ENCODE measurements around the gene ID4. TPM values are rescaled to one million over a fixed set of nuclear protein-coding genes. Genes with fewer than 3 reads are reported as not detected.
A peak's percentile ranks its signal among the peaks of the same experiment; 100 is the strongest.

Gene ID4
- total and polyA plus RNA-seq, 2 donors from 2014 or later, result 17.9 to 60.4 TPM

GRCh38 chr6:19864285-19864684 is 27.1 kb downstream of the ID4 start:
- Histone ChIP-seq H3K27ac (ENCODE audit: low read depth in 2 of 2, low read length in 2 of 2) (no peak overlapping the region), H3K27me3 (ENCODE audit: control insufficient read depth, insufficient read depth, low read length) (no peaks in the 10 kb centered on the region), H3K9ac (ENCODE audit: low read length in 3 of 3) (no peak overlapping the region), H3K9me3 (ENCODE audit: control insufficient read depth in 2 of 3, insufficient read depth in 1 of 3, low read length in 3 of 3) (no peaks in the 10 kb centered on the region), H3K4me1 (ENCODE audit: control insufficient read depth in 2 of 3, insufficient read depth in 2 of 3, low read depth in 1 of 3, low read length in 3 of 3) (no peaks in the 10 kb centered on the region), H3K4me3 (ENCODE audit: low read length in 3 of 3) (no peak overlapping the region), H3K36me3 (ENCODE audit: control insufficient read depth in 2 of 3, insufficient read depth in 3 of 3, low read length in 3 of 3) (no peaks in the 10 kb centered on the region)
- intact Hi-C loops (cut with DNase I), result no loop called here
- no peak for DNase-seq
- no peak for FAIRE-seq
- TF ChIP-seq CTCF (IDR thresholded peaks at IDR 0.05; ENCODE audit: borderline replicate concordance, extremely low read depth, insufficient read depth), result no peak

GRCh38 chr6:19865178-19865577 is 28.0 kb downstream of the ID4 start:
- no peak for TF ChIP-seq CTCF (IDR thresholded peaks at IDR 0.05; ENCODE audit: borderline replicate concordance, extremely low read depth, insufficient read depth)
- no peaks in the 10 kb centered on the region for H3K27me3 ChIP-seq (ENCODE audit: control insufficient read depth, insufficient read depth, low read length)
- no peaks in the 10 kb centered on the region for H3K4me1 ChIP-seq (ENCODE audit: control insufficient read depth in 2 of 3, insufficient read depth in 2 of 3, low read depth in 1 of 3, low read length in 3 of 3)
- no peak overlapping the region for H3K27ac ChIP-seq (ENCODE audit: low read depth in 2 of 2, low read length in 2 of 2)
- no peak overlapping the region for H3K9ac ChIP-seq (ENCODE audit: low read length in 3 of 3)
- intact Hi-C loops (cut with DNase I), result no loop called here
- DNase-seq, result no peak
- H3K4me3 ChIP-seq (ENCODE audit: low read length in 3 of 3), result no peak overlapping the region
- no peaks in the 10 kb centered on the region for H3K9me3 ChIP-seq (ENCODE audit: control insufficient read depth in 2 of 3, insufficient read depth in 1 of 3, low read length in 3 of 3)
- H3K36me3 ChIP-seq (ENCODE audit: control insufficient read depth in 2 of 3, insufficient read depth in 3 of 3, low read length in 3 of 3), result no peaks in the 10 kb centered on the region
- no peak for FAIRE-seq

- H3K9ac ChIP-seq (ENCODE audit: low read length in 3 of 3), result no peak overlapping the region
- no peak for TF ChIP-seq CTCF (IDR thresholded peaks at IDR 0.05; ENCODE audit: borderline replicate concordance, extremely low read depth, insufficient read depth)
- peak in 1 of 5 donors; percentile 18 for DNase-seq
- no peaks in the 10 kb centered on the region for H3K36me3 ChIP-seq (ENCODE audit: control insufficient read depth in 2 of 3, insufficient read depth in 3 of 3, low read length in 3 of 3)
- FAIRE-seq, result no peak
- H3K9me3 ChIP-seq (ENCODE audit: control insufficient read depth in 2 of 3, insufficient read depth in 1 of 3, low read length in 3 of 3), result no peaks in the 10 kb centered on the region
- H3K4me1 ChIP-seq (ENCODE audit: control insufficient read depth in 2 of 3, insufficient read depth in 2 of 3, low read depth in 1 of 3, low read length in 3 of 3), result no peaks in the 10 kb centered on the region
- H3K27me3 ChIP-seq (ENCODE audit: control insufficient read depth, insufficient read depth, low read length), result no peaks in the 10 kb centered on the region
- H3K4me3 ChIP-seq (ENCODE audit: low read length in 3 of 3), result no peak overlapping the region
- H3K27ac ChIP-seq (ENCODE audit: low read depth in 2 of 2, low read length in 2 of 2), result no peak overlapping the region
- intact Hi-C loops (cut with DNase I), result no loop called here
Observed at GRCh38 chr6:19866173-19866984, 29.2 kb downstream of the ID4 start.
